ENCODE results near the gene SHH.

The SHH gene

GRCh38 chr7:155848691-155849669 lies 36.7 kb upstream of the SHH start:
- H3K4me3 ChIP-seq (ENCODE audit: low read depth, low read length) = no peak overlapping the region
- TF ChIP-seq, protein P1, sequence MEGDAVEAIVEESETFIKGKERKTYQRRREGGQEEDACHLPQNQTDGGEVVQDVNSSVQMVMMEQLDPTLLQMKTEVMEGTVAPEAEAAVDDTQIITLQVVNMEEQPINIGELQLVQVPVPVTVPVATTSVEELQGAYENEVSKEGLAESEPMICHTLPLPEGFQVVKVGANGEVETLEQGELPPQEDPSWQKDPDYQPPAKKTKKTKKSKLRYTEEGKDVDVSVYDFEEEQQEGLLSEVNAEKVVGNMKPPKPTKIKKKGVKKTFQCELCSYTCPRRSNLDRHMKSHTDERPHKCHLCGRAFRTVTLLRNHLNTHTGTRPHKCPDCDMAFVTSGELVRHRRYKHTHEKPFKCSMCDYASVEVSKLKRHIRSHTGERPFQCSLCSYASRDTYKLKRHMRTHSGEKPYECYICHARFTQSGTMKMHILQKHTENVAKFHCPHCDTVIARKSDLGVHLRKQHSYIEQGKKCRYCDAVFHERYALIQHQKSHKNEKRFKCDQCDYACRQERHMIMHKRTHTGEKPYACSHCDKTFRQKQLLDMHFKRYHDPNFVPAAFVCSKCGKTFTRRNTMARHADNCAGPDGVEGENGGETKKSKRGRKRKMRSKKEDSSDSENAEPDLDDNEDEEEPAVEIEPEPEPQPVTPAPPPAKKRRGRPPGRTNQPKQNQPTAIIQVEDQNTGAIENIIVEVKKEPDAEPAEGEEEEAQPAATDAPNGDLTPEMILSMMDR (IDR thresholded peaks at IDR 0.05; ENCODE audit: low read depth, low read length) = no peak
- DNase-seq (ENCODE audit: low read depth, low spot score) = no peak
- in situ Hi-C loops (cut with HindIII; ENCODE audit: low sequenced_read_pairs) = no loop called here

DNA sequence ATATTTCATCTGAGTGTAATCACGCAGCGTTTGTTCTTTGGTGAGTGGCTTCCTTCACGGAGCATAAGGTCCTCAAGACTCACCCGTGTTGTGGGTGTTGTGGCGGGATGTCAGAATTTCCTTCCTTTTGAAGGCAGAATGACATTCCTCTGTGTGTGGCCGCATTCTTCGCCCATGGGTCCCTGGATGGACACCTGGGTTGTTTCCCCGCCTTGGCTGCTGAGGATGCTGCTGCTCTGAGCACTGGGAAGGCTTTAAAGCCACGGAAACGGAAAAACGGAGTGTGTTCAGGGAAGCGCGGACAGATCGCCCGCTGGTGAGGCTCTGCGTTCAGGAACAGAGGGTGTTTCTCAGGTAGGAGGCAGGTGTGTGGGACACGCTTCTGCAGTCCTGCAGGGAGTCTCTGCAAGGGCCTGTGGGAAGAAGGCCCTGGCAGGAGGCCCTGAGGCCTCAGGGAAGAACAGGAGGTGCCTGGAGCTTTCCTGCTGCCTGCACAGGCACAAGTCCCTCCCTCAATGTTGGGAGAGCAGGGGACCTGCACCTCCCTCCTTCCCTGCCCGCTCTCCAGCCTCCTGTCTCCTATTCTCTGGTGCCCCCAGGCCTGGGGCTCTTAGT lies 35.7 kb upstream of the SHH start:
- no peak overlapping the region for H3K4me3 ChIP-seq (ENCODE audit: low read depth, low read length)
- TF ChIP-seq, protein P1 (IDR thresholded peaks at IDR 0.05; ENCODE audit: low read depth, low read length) = no peak
- DNase-seq (ENCODE audit: low read depth, low spot score) = no peak
- in situ Hi-C loops (cut with HindIII; ENCODE audit: low sequenced_read_pairs) = no loop called here

DNA sequence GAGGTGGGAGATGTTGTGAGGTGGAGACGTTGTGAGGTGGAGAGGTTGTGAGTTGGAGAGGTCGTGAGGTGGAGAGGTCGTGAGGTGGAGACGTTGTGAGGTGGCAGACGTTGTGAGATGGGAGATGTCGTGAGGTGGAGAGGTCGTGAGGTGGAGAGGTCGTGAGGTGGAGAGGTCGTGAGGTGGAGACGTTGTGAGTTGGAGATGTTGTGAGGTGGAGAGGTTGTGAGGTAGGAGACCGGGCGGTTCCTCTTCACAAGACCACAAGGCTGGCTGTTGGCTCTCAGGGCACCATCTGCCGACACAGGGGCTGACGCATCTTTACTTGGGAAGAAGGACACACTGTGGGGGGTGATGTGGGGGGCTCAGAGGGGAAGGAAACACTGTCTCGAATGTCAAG lies 34.7 kb upstream of the SHH start:
- in situ Hi-C loops (cut with HindIII; ENCODE audit: low sequenced_read_pairs) = no loop called here
- no peak for DNase-seq (ENCODE audit: low read depth, low spot score)
- TF ChIP-seq, protein P1 (IDR thresholded peaks at IDR 0.05; ENCODE audit: low read depth, low read length) = no peak
- no peak overlapping the region for H3K4me3 ChIP-seq (ENCODE audit: low read depth, low read length)

GRCh38 chr7:155846156-155846555 lies 33.9 kb upstream of the SHH start:
- DNase-seq (ENCODE audit: low read depth, low spot score) = no peak
- H3K4me3 ChIP-seq (ENCODE audit: low read depth, low read length) = no peak overlapping the region
- in situ Hi-C loops (cut with HindIII; ENCODE audit: low sequenced_read_pairs) = no loop called here
- TF ChIP-seq, protein P1 (IDR thresholded peaks at IDR 0.05; ENCODE audit: low read depth, low read length) = no peak

- DNase-seq (ENCODE audit: low read depth, low spot score) = no peak
- in situ Hi-C loops (cut with HindIII; ENCODE audit: low sequenced_read_pairs) = no loop called here
- H3K4me3 ChIP-seq (ENCODE audit: low read depth, low read length) = no peak overlapping the region
- TF ChIP-seq, protein P1 (IDR thresholded peaks at IDR 0.05; ENCODE audit: low read depth, low read length) = no peak
Observed at GRCh38 chr7:155845226-155845625, 33.0 kb upstream of the SHH start.

GRCh38 chr7:155844526-155844925 lies 32.3 kb upstream of the SHH start:
- in situ Hi-C loops (cut with HindIII; ENCODE audit: low sequenced_read_pairs) = no loop called here
- TF ChIP-seq, protein P1 (IDR thresholded peaks at IDR 0.05; ENCODE audit: low read depth, low read length) = no peak
- no peak overlapping the region for H3K4me3 ChIP-seq (ENCODE audit: low read depth, low read length)
- DNase-seq (ENCODE audit: low read depth, low spot score) = no peak
